ENCODE measurements around the gene F2R. TPM values are rescaled to one million over a fixed set of nuclear protein-coding genes. Genes with fewer than 3 reads are reported as not detected.

F2R gene
- total RNA-seq, 1 donor from 2014 or later: 42.4 TPM

- no peak for DNase-seq (ENCODE audit: low read depth, low spot score)
- peaks cover 40% of the 10 kb centered on the region for H3K4me1 Mint-ChIP-seq
- H3K27ac Mint-ChIP-seq (ENCODE audit: unreplicated experiment): no peak overlapping the region
- no peak overlapping the region for H3K4me3 Mint-ChIP-seq
- no peak for TF ChIP-seq CTCF (conservative IDR thresholded peaks at IDR 0.05)
- no peaks in the 10 kb centered on the region for H3K27me3 Mint-ChIP-seq (ENCODE audit: low read depth)
- H3K36me3 Mint-ChIP-seq (ENCODE audit: low read depth): peaks cover 7% of the 10 kb centered on the region
- peaks cover 5% of the 10 kb centered on the region for H3K9me3 Mint-ChIP-seq
Measured at GRCh38 chr5:76688212-76688611, 27.7 kb upstream of the F2R start.

- no peak overlapping the region for H3K27ac Mint-ChIP-seq (ENCODE audit: unreplicated experiment)
- H3K4me1 Mint-ChIP-seq: peaks cover 37% of the 10 kb centered on the region
- H3K9me3 Mint-ChIP-seq: peaks cover 5% of the 10 kb centered on the region
- no peaks in the 10 kb centered on the region for H3K27me3 Mint-ChIP-seq (ENCODE audit: low read depth)
- peaks cover 7% of the 10 kb centered on the region for H3K36me3 Mint-ChIP-seq (ENCODE audit: low read depth)
- DNase-seq (ENCODE audit: low read depth, low spot score): no peak
- no peak for TF ChIP-seq CTCF (conservative IDR thresholded peaks at IDR 0.05)
- H3K4me3 Mint-ChIP-seq: no peak overlapping the region
Measured at GRCh38 chr5:76688836-76689235, 27.1 kb upstream of the F2R start.

- peaks cover 7% of the 10 kb centered on the region for H3K36me3 Mint-ChIP-seq (ENCODE audit: low read depth)
- H3K4me3 Mint-ChIP-seq: no peak overlapping the region
- peaks cover 33% of the 10 kb centered on the region for H3K4me1 Mint-ChIP-seq
- DNase-seq (ENCODE audit: low read depth, low spot score): no peak
- TF ChIP-seq CTCF (conservative IDR thresholded peaks at IDR 0.05): no peak
- H3K27me3 Mint-ChIP-seq (ENCODE audit: low read depth): no peaks in the 10 kb centered on the region
- no peak overlapping the region for H3K27ac Mint-ChIP-seq (ENCODE audit: unreplicated experiment)
- H3K9me3 Mint-ChIP-seq: peaks cover 5% of the 10 kb centered on the region
Measured at GRCh38 chr5:76689321-76690036, 26.4 kb upstream of the F2R start.

GRCh38 chr5:76690037-76690679 is 25.8 kb upstream of the F2R start:
- no peak for TF ChIP-seq CTCF (conservative IDR thresholded peaks at IDR 0.05)
- DNase-seq (ENCODE audit: low read depth, low spot score): no peak
- H3K36me3 Mint-ChIP-seq (ENCODE audit: low read depth): peaks cover 9% of the 10 kb centered on the region
- peaks cover 5% of the 10 kb centered on the region for H3K9me3 Mint-ChIP-seq
- no peaks in the 10 kb centered on the region for H3K27me3 Mint-ChIP-seq (ENCODE audit: low read depth)
- H3K4me3 Mint-ChIP-seq: no peak overlapping the region
- no peak overlapping the region for H3K27ac Mint-ChIP-seq (ENCODE audit: unreplicated experiment)
- H3K4me1 Mint-ChIP-seq: peaks cover 30% of the 10 kb centered on the region

GRCh38 chr5:76690704-76691466 is 25.0 kb upstream of the F2R start:
- no peak for DNase-seq (ENCODE audit: low read depth, low spot score)

More at GRCh38 chr5:76690704-76691466, 25.0 kb upstream of the F2R start:
- H3K4me1 Mint-ChIP-seq: peaks cover 30% of the 10 kb centered on the region
- H3K36me3 Mint-ChIP-seq (ENCODE audit: low read depth): peaks cover 11% of the 10 kb centered on the region
- peaks cover 5% of the 10 kb centered on the region for H3K9me3 Mint-ChIP-seq
- no peaks in the 10 kb centered on the region for H3K27me3 Mint-ChIP-seq (ENCODE audit: low read depth)
- no peak for TF ChIP-seq CTCF (conservative IDR thresholded peaks at IDR 0.05)
- peak overlapping the region; percentile 73 for H3K27ac Mint-ChIP-seq (ENCODE audit: unreplicated experiment)
- no peak overlapping the region for H3K4me3 Mint-ChIP-seq

All from neural crest cell (in vitro differentiated cells).